GM20000 (cell line): ENCODE data around the gene PCNX2.

Source experiments
- DNase-seq: peaks from one replicate; pipeline ENCODE4 v3.0.0; 2012; ENCODE audit warnings: low spot score
- CTCF ChIP-seq: IDR thresholded peaks from 2 replicates; pipeline ENCODE4 v1.5.1; 2012; ENCODE audit warnings: mild to moderate bottlenecking, control low read depth; ENCODE audit errors: extremely low read depth, missing control alignments

PCNX2 gene

GRCh38 chr1:232985882-232986526 lies 309.5 kb downstream of the PCNX2 start:
- TF ChIP-seq CTCF: no peak
- no peak for DNase-seq

DNA sequence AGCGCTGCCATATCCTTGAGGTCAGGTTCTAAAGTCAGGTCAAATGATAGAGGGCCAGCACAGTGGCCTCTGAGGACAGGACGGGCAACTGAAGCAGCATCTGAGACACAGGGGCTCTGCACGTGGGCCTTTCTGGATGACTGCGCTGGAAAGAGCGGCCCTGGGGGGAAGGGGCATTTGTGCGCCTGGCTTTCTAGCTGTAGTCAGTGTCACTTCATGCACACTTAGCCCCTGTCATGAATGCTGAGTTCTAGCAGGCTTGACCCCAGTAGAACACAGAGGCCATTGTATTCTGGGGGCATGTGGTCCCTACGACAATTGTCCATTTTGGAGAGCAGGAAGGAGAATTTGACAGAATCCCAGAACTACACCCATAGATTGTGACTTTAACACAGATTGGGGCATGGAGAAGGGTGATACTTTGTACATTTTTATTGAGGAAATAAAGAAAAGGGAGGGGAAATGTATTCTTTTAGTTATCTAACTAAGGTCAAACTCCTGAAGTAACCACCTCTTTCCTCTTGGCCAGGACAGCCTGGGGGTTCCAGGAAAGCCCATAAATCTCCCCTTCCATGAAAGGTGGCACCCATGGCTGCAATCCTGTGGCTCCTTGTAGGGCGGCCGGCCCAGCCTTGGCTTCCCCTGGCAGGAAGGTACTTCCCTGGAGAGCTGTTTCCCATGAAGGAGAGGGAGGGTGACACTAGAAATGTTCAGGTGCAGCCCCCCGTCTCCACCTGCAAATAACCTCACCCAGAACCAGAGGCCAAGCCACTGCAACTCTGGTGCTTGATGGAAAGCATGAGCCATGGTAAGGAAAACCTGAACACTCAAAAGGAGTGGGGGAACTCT lies 310.7 kb downstream of the PCNX2 start:
- TF ChIP-seq CTCF: no peak
- no peak for DNase-seq

DNA sequence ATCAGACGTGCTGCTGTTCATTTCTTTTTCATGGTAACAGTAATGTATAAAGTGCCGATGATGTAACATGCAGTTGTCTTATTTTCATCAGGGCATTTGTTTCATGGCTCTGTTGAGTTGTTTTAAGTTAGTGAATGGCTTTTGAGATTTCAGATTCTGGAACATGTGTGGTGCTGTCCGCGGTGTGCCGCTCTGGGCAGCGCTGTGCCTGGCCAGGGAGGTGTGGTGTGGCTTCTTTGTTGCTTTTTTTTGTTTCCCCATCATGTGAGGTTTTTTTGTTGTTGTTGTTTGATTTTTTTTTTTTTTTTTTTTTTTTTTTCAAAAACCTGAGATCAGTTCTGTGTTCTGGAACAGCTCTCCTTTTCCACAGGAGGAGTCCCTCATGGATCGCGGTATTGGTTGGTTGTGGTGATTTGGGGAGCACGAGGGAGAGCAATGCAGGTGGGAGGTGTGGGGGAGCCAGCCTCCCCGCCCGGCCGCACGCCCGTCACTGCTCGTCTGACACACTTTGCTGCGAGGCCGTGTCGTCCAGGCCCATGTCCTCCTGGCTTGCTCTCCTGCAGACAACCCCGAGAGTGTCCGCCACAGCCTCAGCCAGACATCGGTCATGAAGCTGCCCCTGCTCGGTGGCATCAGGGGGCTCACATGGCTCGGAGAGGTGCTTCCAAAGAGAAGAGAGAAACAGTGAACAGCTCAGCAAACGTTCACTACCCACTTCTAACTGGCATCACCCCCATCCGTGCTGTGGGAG lies 311.5 kb downstream of the PCNX2 start:
- TF ChIP-seq CTCF: no peak
- DNase-seq: no peak

DNA sequence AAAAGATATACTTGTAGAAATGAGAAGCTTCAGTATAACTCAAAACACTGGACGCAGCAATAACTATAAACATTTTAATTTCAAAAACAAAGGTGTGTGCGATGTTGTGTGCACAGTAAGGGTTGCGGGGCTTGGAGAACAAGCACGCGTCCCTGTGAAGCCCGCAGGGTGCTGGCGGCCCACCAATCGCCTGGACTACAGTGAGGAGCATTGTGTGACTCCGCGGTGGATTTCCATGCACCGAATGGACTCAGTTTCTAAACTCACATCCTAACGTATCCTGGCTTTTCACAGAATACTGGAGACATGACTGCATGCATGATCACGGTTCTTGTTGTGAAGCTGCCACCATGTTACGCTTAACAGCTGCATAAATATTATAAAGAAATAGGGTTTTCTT lies 312.1 kb downstream of the PCNX2 start:
- DNase-seq: no peak
- no peak for TF ChIP-seq CTCF

- TF ChIP-seq CTCF: no peak
- no peak for DNase-seq
These were observed 313.1 kb downstream of the PCNX2 start for GRCh38 chr1:232982238-232982944.

DNA sequence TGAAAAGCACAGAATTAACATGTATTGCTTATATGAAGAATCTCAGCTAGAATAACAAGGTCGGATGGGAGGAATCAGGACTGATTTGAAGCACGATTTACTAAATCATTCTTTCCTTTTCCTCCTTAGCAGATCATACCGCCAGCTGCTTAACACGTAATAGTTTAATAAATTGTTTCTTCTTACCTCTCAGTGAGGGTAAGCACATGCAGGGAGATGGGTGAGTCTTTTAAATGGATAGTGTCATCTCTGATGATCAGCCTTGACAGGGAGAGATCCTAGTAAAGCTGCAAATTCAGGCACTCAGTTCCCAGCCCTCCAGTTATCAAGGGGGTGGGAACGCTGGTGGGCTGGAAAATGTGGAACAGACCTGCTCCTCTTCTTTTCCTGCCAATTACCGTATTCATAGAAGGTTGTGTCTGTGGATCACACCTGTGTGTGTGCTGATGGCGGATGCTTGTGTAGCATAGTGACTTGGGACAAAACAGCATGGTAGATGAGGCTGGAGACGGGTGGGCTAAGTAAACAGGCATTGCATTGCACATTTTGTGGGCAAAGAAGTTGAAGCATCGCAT lies 314.5 kb downstream of the PCNX2 start:
- TF ChIP-seq CTCF: no peak
- no peak for DNase-seq
